GM12878 (cell line): ENCODE results near the gene ROR2. TPM values are rescaled to one million over a fixed set of nuclear protein-coding genes. Genes with fewer than 3 reads are reported as not detected.

Source experiments
- ATAC-seq: fragments of 200-7000 bp; cut with Tn5 transposase; 3 replicates; pipeline ENCODE4 v1.9.1; 2020; ENCODE audit warnings: mild to moderate bottlenecking, moderate library complexity
- BruUV-seq: library from RNA; stranded (reverse); fragments of 400-500 nt; replicated peaks from 2 replicates; lab custom pipeline; 2021; lab: Mats Ljungman, UMichigan
- CTCF ChIA-PET: fragments of 300-600 bp; sonication (Branson Sonifier 250); formaldehyde crosslinking; extraction: SDS; loops from one replicate; lab custom pipeline; 2021; ENCODE audit warnings: inconsistent platforms; lab: Yijun Ruan, JAX
- POLR2A ChIA-PET: fragments of 350-600 bp; formaldehyde crosslinking; extraction: SDS; loops from one replicate; lab custom pipeline; 2021; ENCODE audit warnings: inconsistent platforms; lab: Charles Lee
- RAD21 ChIA-PET: fragments of 300-600 bp; sonication (Branson Sonifier 250); formaldehyde crosslinking; loops from one replicate; lab custom pipeline; 2023; ENCODE audit warnings: antibody characterized with exemption; ENCODE audit not compliant: unreplicated experiment; lab: Charles Lee
- SMC1A ChIA-PET: fragments of 300-600 bp; sonication (Branson Sonifier 250); formaldehyde crosslinking; loops from one replicate; lab custom pipeline; 2023; ENCODE audit not compliant: unreplicated experiment, uncharacterized antibody; lab: Charles Lee
- DNase-seq: peaks from one replicate; pipeline ENCODE4 v3.0.0-alpha.2; 2011; ENCODE audit warnings: low read depth, low spot score
- FAIRE-seq: peaks from 3 replicates; lab custom pipeline; 2011; peaks lifted over from hg19 to GRCh38; lab: Jason Lieb, UNC
- H2AFZ ChIP-seq: 2 replicates; pipeline ENCODE4 v1.6.0; 2011; ENCODE audit warnings: low read depth, low read length, control low read depth; ENCODE audit not compliant: control insufficient read depth
- H3K27ac ChIP-seq: 2 replicates; pipeline ENCODE4 v1.5.1; 2011; ENCODE audit warnings: control low read depth; ENCODE audit not compliant: control insufficient read depth, insufficient read depth
- H3K27me3 ChIP-seq, 2 experiments: replicated peaks in 1 of 2; 2 replicates each; pipeline versions ENCODE4 v1.6.0 to v1.6.1; 2011; ENCODE audit warnings: low read length in 1 of 2; ENCODE audit not compliant: control insufficient read depth in 2 of 2, insufficient read depth in 2 of 2
- H3K36me3 ChIP-seq, 2 experiments: 2 replicates each; pipeline ENCODE4 v1.5.1; 2011; ENCODE audit warnings: low read length in 1 of 2; ENCODE audit not compliant: control insufficient read depth in 2 of 2, insufficient read depth in 2 of 2
- H3K4me1 ChIP-seq: 2 replicates; pipeline ENCODE4 v1.6.1; 2011; ENCODE audit warnings: mild to moderate bottlenecking, low read length, moderate library complexity, mixed read lengths; ENCODE audit not compliant: control insufficient read depth, insufficient read depth
- H3K4me2 ChIP-seq: 2 replicates; pipeline ENCODE4 v1.6.0; 2011; ENCODE audit warnings: control low read depth; ENCODE audit not compliant: control insufficient read depth, insufficient read depth
- H3K4me3 ChIP-seq: fragments of 200-600 bp; sonication (generic); 2 replicates; pipeline ENCODE4 v1.5.1; 2016
- H3K79me2 ChIP-seq: 2 replicates; pipeline ENCODE4 v1.6.0; 2011; ENCODE audit warnings: low read length; ENCODE audit not compliant: control insufficient read depth, insufficient read depth
- H3K9ac ChIP-seq: 2 replicates; pipeline ENCODE4 v1.8.0; 2011; ENCODE audit warnings: low read length, control low read depth, mixed read lengths; ENCODE audit not compliant: control insufficient read depth, insufficient read depth
- H3K9me3 ChIP-seq: replicated peaks from 3 replicates; pipeline ENCODE4 v1.5.1; 2011; ENCODE audit warnings: mild to moderate bottlenecking, low read length; ENCODE audit not compliant: control insufficient read depth, insufficient read depth
- H4K20me1 ChIP-seq: 2 replicates; pipeline ENCODE4 v1.6.0; 2011; ENCODE audit not compliant: control insufficient read depth, insufficient read depth
- CREM ChIP-seq: IDR thresholded peaks from 2 replicates; pipeline ENCODE4 v1.6.1; 2014; ENCODE audit warnings: antibody characterized with exemption, low read depth
- DPF2 ChIP-seq: fragments of 450-650 bp; IDR thresholded peaks from 2 replicates; pipeline ENCODE4 v1.6.1; 2017; ENCODE audit warnings: mild to moderate bottlenecking
- ETV6 ChIP-seq, 2 experiments: fragments of 450-650 bp in 1 of 2; IDR thresholded peaks in 1 of 2; conservative IDR thresholded peaks in 1 of 2; 2 replicates each; pipeline ENCODE4 v1.6.1; 2014; ENCODE audit warnings: antibody characterized with exemption in 1 of 2, borderline replicate concordance in 1 of 2, low read depth in 1 of 2, mild to moderate bottlenecking in 1 of 2, moderate library complexity in 1 of 2
- IKZF1 ChIP-seq: fragments of 450-650 bp; conservative IDR thresholded peaks from 2 replicates; pipeline ENCODE4 v1.6.1; 2017; ENCODE audit warnings: antibody characterized with exemption, mild to moderate bottlenecking
- JUNB ChIP-seq: IDR thresholded peaks from 2 replicates; pipeline ENCODE4 v1.6.1; 2016; ENCODE audit warnings: antibody characterized with exemption, mild to moderate bottlenecking
- LARP7 ChIP-seq: fragments of 450-650 bp; IDR thresholded peaks from 2 replicates; pipeline ENCODE4 v1.6.1; 2017; ENCODE audit warnings: mild to moderate bottlenecking
- MTA2 ChIP-seq: fragments of 450-650 bp; IDR thresholded peaks from 2 replicates; pipeline ENCODE4 v1.6.1; 2016; ENCODE audit warnings: low read depth, mild to moderate bottlenecking, moderate library complexity
- POLR2AphosphoS5 ChIP-seq: IDR thresholded peaks from 2 replicates; pipeline ENCODE4 v1.6.1; 2011; ENCODE audit warnings: mild to moderate bottlenecking, low read length, inconsistent platforms
- POU2F2 ChIP-seq: IDR thresholded peaks from 3 replicates; pipeline ENCODE4 v1.6.1; 2011; ENCODE audit warnings: low read depth, mild to moderate bottlenecking, low read length, borderline replicate concordance
- RAD21 ChIP-seq: IDR thresholded peaks from 2 replicates; pipeline ENCODE4 v1.6.1; 2011; ENCODE audit warnings: mild to moderate bottlenecking, low read depth, low read length, moderate library complexity; ENCODE audit not compliant: insufficient read depth
- SIN3A ChIP-seq: IDR thresholded peaks from 2 replicates; pipeline ENCODE4 v1.6.1; 2012; ENCODE audit warnings: low read depth, low read length, improper control_type of control experiment
- SIX5 ChIP-seq: IDR thresholded peaks from 2 replicates; pipeline ENCODE4 v1.6.1; 2011; ENCODE audit warnings: mild to moderate bottlenecking, low read depth, low read length, moderate library complexity; ENCODE audit not compliant: severe bottlenecking
- SP1 ChIP-seq: IDR thresholded peaks from one replicate; pipeline ENCODE4 v1.6.1; 2011; ENCODE audit warnings: low read depth, low read length
- SREBF2 ChIP-seq: IDR thresholded peaks from 2 replicates; pipeline ENCODE4 v1.6.1; 2012; ENCODE audit warnings: mild to moderate bottlenecking, low read length
- SRF ChIP-seq, 2 experiments: IDR thresholded peaks; 2 replicates each; pipeline ENCODE4 v1.6.1; 2011; ENCODE audit warnings: low read depth in 2 of 2, low read length in 2 of 2, mild to moderate bottlenecking in 1 of 2, moderate library complexity in 1 of 2
- ZNF24 ChIP-seq: fragments of 450-650 bp; IDR thresholded peaks from 2 replicates; pipeline ENCODE4 v1.6.1; 2017; ENCODE audit warnings: antibody characterized with exemption, mild to moderate bottlenecking
- WGBS: methylation state at CpG from one replicate; pipeline ENCODE4 v1.1.6; 2016; ENCODE audit warnings: low lambda C conversion rate; ENCODE audit not compliant: insufficient replicate concordance, insufficient coverage; ENCODE audit errors: missing lambda C conversion rate; 5-methylcytosine and 5-hydroxymethylcytosine counted together
- in situ Hi-C: fragments of 300-500 bp; cut with MboI; formaldehyde crosslinking; loops from 9 replicates; pipeline ENCODE4 v1.14.3; 2018; ENCODE audit warnings: mixed read lengths
- intact Hi-C: fragments of 100-400 bp; cut with micrococcal nuclease; formaldehyde crosslinking; loops from one replicate; pipeline ENCODE4 v1.14.2; 2022; ENCODE audit not compliant: unreplicated experiment
- polyA plus RNA-seq, 11 experiments: library from polyadenylated mRNA; depleted of rRNA in 4 of 11; unstranded in 6 of 11; stranded (reverse) in 5 of 11; fragments of >200 nt; fragmentation: Nextera tagmentation in 4 of 11; fragmentation: Illumina TruSeq in 1 of 11; extraction: Ambion mirVana in 4 of 11; extraction: Trizol in 1 of 11; gene quantifications; 1 replicate in 1 of 11; 2 replicates in 10 of 11; pipeline versions ENCODE4 v1.2.1 to v1.2.3, GENCODE V29; 2011 to 2016; ENCODE audit warnings: inconsistent platforms in 2 of 11, missing spikeins in 2 of 11, low read depth in 1 of 11
- total RNA-seq, 4 experiments: library from RNA; depleted of rRNA in 3 of 4; stranded (reverse); fragments of >200 nt in 3 of 4; fragmentation: Illumina TruSeq in 1 of 4; extraction: Trizol in 1 of 4; gene quantifications; 2 replicates each; pipeline versions ENCODE4 v1.2.1 to v1.2.3, GENCODE V29; 2013 to 2021
- TF ChIP-seq, protein P1 (sequence below): IDR thresholded peaks from 2 replicates; pipeline ENCODE4 v1.6.1; 2011; ENCODE audit warnings: borderline replicate concordance, low read depth, mild to moderate bottlenecking, moderate library complexity, mixed read lengths, low read length; ENCODE audit not compliant: insufficient read depth; ENCODE audit errors: extremely low read length
- TF ChIP-seq, protein P2 (sequence below): fragments of 450-650 bp; IDR thresholded peaks from 2 replicates; pipeline ENCODE4 v1.6.1; 2017; ENCODE audit warnings: mild to moderate bottlenecking
- TF ChIP-seq, protein P3 (sequence below): fragments of 450-650 bp; IDR thresholded peaks from 2 replicates; pipeline ENCODE4 v1.6.1; 2016; ENCODE audit warnings: mild to moderate bottlenecking

The ROR2 gene
- total and polyA plus RNA-seq, 10 of the 15 experiments (the other 5 are each of a cell fraction or from before 2014, with no cell fraction given) = 0.03 to 0.05 TPM; not detected in 8

DNA sequence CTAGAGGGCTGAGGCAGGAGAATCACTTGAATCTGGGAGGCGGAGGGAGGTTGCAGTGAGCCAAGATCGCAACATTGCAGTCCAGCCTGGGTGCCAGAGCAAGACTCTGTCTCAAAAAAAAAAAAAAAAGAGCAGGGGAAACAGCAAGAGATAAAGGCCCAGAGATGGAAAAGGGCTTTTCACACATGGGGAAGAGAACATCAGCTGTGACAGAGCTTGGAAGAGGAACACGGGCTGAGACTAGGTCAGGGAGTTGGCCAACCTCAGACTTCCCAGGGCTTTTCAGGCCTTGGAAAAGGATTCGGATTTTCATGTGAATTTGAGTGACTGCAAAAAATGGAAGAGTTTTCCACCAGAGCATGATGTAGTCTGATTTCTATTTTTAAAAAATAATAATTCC, 294.4 kb downstream of the ROR2 start:
- ChIA-PET POLR2A (no interaction called here), RAD21 (no interaction called here), SMC1A (no interaction called here), CTCF (no interaction called here)
- H3K9me3 ChIP-seq = no peaks in the 10 kb centered on the region
- H3K4me3 ChIP-seq = no peak overlapping the region
- no peak for FAIRE-seq
- 44% methylated on average over 4 of the region's 4 CpGs for WGBS
- no TSS peak for BruUV-seq
- no peak overlapping the region for H2AFZ ChIP-seq
- H3K36me3 ChIP-seq = no peaks in the 10 kb centered on the region
- no peak overlapping the region for H3K27ac ChIP-seq
- ATAC-seq = no peak
- in situ Hi-C loops = no loop called here
- no peak overlapping the region for H3K4me2 ChIP-seq
- H4K20me1 ChIP-seq = no peaks in the 10 kb centered on the region
- no peaks in the 10 kb centered on the region for H3K79me2 ChIP-seq
- TF ChIP-seq SP1 (no peak), SIN3A (no peak), POLR2AphosphoS5 (no peak), LARP7 (no peak), JUNB (no peak), CREM (no peak), ZNF24 (no peak), MTA2 (no peak), RAD21 (no peak), SIX5 (no peak), SREBF2 (no peak), DPF2 (no peak), SRF (IDR thresholded peaks at IDR 0.05; ENCODE audit: low read depth in 2 of 2, low read length in 2 of 2) (no peak), POU2F2 (no peak), IKZF1 (no peak), ETV6 (conservative IDR thresholded peaks at IDR 0.05 in 1 of 2, IDR thresholded peaks at IDR 0.05 in 1 of 2; ENCODE audit: borderline replicate concordance in 1 of 2, low read depth in 1 of 2) (no peak)
- TF ChIP-seq, protein P1, sequence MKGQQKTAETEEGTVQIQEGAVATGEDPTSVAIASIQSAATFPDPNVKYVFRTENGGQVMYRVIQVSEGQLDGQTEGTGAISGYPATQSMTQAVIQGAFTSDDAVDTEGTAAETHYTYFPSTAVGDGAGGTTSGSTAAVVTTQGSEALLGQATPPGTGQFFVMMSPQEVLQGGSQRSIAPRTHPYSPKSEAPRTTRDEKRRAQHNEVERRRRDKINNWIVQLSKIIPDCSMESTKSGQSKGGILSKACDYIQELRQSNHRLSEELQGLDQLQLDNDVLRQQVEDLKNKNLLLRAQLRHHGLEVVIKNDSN = no peak
- TF ChIP-seq, protein P2, sequence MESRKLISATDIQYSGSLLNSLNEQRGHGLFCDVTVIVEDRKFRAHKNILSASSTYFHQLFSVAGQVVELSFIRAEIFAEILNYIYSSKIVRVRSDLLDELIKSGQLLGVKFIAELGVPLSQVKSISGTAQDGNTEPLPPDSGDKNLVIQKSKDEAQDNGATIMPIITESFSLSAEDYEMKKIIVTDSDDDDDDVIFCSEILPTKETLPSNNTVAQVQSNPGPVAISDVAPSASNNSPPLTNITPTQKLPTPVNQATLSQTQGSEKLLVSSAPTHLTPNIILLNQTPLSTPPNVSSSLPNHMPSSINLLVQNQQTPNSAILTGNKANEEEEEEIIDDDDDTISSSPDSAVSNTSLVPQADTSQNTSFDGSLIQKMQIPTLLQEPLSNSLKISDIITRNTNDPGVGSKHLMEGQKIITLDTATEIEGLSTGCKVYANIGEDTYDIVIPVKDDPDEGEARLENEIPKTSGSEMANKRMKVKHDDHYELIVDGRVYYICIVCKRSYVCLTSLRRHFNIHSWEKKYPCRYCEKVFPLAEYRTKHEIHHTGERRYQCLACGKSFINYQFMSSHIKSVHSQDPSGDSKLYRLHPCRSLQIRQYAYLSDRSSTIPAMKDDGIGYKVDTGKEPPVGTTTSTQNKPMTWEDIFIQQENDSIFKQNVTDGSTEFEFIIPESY = no peak
- TF ChIP-seq, protein P3, sequence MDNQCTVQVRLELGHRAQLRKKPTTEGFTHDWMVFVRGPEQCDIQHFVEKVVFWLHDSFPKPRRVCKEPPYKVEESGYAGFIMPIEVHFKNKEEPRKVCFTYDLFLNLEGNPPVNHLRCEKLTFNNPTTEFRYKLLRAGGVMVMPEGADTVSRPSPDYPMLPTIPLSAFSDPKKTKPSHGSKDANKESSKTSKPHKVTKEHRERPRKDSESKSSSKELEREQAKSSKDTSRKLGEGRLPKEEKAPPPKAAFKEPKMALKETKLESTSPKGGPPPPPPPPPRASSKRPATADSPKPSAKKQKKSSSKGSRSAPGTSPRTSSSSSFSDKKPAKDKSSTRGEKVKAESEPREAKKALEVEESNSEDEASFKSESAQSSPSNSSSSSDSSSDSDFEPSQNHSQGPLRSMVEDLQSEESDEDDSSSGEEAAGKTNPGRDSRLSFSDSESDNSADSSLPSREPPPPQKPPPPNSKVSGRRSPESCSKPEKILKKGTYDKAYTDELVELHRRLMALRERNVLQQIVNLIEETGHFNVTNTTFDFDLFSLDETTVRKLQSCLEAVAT = no peak
- H3K4me1 ChIP-seq = no peaks in the 10 kb centered on the region
- DNase-seq = no peak
- peaks cover 2 to 4% of the 10 kb centered on the region in 2 experiments; a peak in 3 of 4 replicates for H3K27me3 ChIP-seq
- intact Hi-C loops = no loop called here
- no peak overlapping the region for H3K9ac ChIP-seq
